IPS-20b (cell line): Measurements from ENCODE around the gene AKR7A2.

ENCODE experiments used
- H3K27ac ChIP-seq: one replicate; pipeline ENCODE4 v1.5.1; 2013; ENCODE audit warnings: low read length
- H3K27me3 ChIP-seq: 2 replicates; pipeline ENCODE4 v1.6.1; 2013; ENCODE audit warnings: mild to moderate bottlenecking, low read length, inconsistent platforms; ENCODE audit not compliant: insufficient read depth
- H3K36me3 ChIP-seq: 2 replicates; pipeline ENCODE4 v1.6.1; 2013; ENCODE audit warnings: low read depth, mild to moderate bottlenecking, inconsistent platforms, low read length, moderate library complexity; ENCODE audit not compliant: insufficient read depth
- H3K4me1 ChIP-seq: 2 replicates; pipeline ENCODE4 v1.6.1; 2013; ENCODE audit warnings: mild to moderate bottlenecking, control low read depth, inconsistent platforms, low read length, moderate library complexity; ENCODE audit not compliant: insufficient read depth
- H3K4me3 ChIP-seq: 2 replicates; pipeline ENCODE4 v1.5.1; 2013; ENCODE audit warnings: mild to moderate bottlenecking, low read length, inconsistent platforms
- H3K9ac ChIP-seq: 2 replicates; pipeline ENCODE4 v1.6.1; 2013; ENCODE audit warnings: low read depth, mild to moderate bottlenecking, inconsistent platforms, low read length, moderate library complexity
- H3K9me3 ChIP-seq: 2 replicates; pipeline ENCODE4 v1.6.1; 2013; ENCODE audit warnings: mild to moderate bottlenecking, low read depth, low read length, inconsistent platforms; ENCODE audit not compliant: insufficient read depth

Gene AKR7A2

DNA sequence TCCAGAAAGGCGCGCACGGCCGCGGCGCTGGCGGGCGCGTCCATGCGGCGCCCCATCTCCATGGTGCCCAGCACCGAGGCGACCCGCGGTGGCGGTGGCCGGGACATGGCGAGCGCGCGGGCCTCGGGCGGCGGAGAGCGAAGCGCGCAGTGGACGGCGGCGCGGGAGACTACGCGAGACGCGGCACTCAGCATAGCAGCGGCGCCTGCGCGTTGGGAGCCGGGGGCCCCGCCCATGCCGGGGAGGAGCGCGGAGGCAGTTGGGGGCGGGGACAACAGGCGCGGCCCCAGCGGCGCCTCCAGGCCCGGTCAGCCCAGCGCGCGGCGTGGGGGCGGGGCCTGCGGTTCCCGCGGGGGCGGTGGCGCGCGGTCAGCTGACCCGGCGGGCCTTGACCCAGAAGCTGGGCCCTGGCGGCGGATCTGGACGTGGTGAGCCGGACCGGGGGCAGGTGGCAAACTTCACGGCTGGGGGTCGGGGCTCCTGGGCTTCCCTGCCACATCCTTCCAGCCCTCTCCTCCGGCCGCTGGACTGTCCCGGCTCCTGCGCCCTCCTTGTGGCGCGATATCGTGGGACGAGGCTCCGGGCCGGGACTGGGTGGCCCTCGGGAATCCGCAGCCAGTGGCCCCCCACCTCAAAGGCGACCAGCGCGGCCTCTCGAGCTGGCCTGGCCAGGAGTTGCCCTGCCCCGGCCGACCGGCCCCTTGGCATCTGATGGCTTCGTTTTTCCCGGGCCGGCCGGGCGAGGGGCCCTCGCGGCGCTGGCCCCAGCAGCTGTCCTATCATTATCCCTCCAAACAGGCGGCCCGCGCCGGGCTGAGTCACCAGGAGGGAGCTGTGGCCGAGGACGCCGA, at the start of gene AKR7A2, which contains the start of gene SLC66A1:
TSS of gene AKR7A2 (minus strand) at position 214 of the 851 bp plus-strand sequence. CDS start at position 194, 20 bp downstream.
TSS of gene SLC66A1 (plus strand) at position 396 of the 851 bp plus-strand sequence. CDS start 5,352 bp downstream, outside the sequence.
- Histone ChIP-seq H3K4me3 (peak within 1 kb of the TSS; percentile 85), H3K27ac (no peak within 1 kb of the TSS), H3K9me3 (no peaks in the 10 kb centered on the region), H3K27me3 (peaks cover 11% of the 10 kb centered on the region), H3K9ac (peak within 1 kb of the TSS; percentile 85), H3K36me3 (peaks cover 11% of the 10 kb centered on the region; the same call in 1 of the 2 replicates), H3K4me1 (peaks cover 2% of the 10 kb centered on the region)

DNA sequence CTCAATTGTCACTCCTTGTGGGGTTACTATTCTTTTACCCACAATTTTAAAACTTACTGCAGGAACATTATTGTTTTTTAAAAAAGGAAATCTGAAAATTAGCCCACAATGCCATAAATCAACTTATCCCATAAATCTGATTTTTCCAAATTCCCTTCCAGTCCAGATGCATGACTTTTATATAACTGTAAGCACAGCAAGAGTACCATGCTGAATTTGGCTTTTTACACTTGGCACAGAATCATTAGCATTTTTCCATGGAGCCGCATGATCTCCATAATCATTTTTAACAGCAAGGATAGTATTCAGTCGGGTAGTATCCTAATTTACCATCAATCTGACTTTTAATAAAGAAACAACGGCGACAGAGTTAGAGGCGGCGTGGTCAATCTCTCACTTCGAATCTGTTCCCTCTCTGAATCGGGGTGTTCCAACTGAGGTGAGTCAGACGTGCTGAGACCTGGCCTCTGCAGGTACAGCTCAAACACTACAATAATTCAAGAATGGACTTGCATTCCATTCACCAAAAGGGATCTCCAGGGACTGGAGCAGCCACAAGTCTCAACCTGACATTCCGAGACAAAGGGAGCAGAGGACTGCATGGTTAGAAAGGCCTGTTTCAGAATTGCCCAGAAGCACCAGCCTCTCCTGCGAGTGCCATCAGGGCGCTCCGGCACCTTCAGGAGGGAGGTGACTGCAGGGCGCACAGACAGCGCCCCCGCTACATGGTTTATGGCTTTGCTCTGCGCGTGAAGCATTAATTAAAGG, 49.1 kb upstream of the AKR7A2 start:
- H3K27me3 ChIP-seq, result no peaks in the 10 kb centered on the region
- no peak overlapping the region for H3K9ac ChIP-seq
- H3K4me3 ChIP-seq, result no peak overlapping the region
- H3K27ac ChIP-seq, result no peak overlapping the region
- H3K4me1 ChIP-seq, result peaks cover 3% of the 10 kb centered on the region; the same call in 1 of the 2 replicates
- no peaks in the 10 kb centered on the region for H3K9me3 ChIP-seq
- H3K36me3 ChIP-seq, result peaks cover 28% of the 10 kb centered on the region

DNA sequence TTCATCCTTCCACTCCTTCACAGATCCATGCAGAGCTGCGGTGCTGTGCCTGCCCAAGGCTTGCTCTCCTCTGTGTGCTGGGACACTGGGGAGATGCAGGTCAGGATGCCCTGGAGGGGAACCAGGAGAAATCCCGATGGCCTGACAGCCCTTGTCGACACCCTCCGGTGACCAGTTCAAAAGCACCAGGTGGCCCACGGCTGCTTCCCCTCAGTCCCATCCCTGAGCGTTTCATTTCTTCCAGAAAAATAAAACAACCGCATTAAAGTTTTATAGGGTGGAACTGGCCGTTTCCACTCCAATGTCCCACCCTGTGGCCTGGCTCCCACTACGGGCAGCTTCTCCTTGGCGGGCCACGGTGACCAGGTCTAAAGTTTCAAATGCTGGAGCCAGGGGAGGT, 48.5 kb upstream of the AKR7A2 start:
- H3K4me1 ChIP-seq, result peaks cover 3% of the 10 kb centered on the region; the same call in 1 of the 2 replicates
- peaks cover 33% of the 10 kb centered on the region for H3K36me3 ChIP-seq
- H3K4me3 ChIP-seq, result no peak overlapping the region
- H3K27ac ChIP-seq, result no peak overlapping the region
- no peaks in the 10 kb centered on the region for H3K9me3 ChIP-seq
- no peaks in the 10 kb centered on the region for H3K27me3 ChIP-seq
- no peak overlapping the region for H3K9ac ChIP-seq

DNA sequence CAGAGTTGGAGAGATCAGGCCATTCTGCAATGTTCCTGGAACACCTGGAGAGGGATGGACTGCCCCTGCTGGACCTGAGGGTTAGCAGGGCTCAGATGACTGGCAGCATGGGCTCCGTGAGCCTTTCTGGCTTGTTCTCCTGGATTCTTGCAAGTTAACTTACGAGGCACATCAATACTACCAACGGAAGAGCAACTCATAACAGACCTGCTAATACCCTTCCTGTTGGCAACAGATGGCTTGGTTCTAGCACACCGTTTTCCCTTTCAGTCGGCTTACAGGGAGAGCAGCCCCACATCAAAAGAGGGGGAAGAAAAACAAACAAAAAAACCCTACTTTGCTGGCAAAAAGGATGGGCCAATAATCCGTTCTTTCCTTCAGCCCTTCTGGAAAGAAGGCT, 48.1 kb upstream of the AKR7A2 start:
- Histone ChIP-seq H3K27me3 (no peaks in the 10 kb centered on the region), H3K9ac (no peak overlapping the region), H3K4me3 (no peak overlapping the region), H3K27ac (no peak overlapping the region), H3K36me3 (peaks cover 33% of the 10 kb centered on the region), H3K4me1 (peaks cover 3% of the 10 kb centered on the region; the same call in 1 of the 2 replicates), H3K9me3 (no peaks in the 10 kb centered on the region)

DNA sequence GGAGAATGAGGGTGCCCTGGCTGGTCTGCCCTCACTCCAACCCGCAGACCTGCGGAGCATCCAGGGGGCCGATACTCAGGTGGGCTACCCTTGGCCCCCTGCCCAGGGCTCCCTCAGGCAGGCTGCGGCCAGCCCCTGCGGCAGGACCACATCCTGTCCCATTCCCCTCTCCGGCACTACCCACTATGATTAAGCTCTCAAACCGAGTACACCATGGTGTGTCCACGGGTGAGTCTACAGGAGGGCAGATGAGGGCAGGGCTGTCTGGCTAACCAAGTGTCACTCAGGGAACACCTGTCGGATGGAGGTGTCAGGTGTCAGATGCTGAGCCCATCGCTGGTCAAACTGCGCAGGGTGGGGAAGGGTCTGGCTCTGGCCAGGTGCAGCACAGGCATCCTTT, 47.4 kb upstream of the AKR7A2 start:
- H3K9ac ChIP-seq, result no peak overlapping the region
- peaks cover 8% of the 10 kb centered on the region for H3K4me1 ChIP-seq
- H3K27ac ChIP-seq, result no peak overlapping the region
- H3K9me3 ChIP-seq, result no peaks in the 10 kb centered on the region
- no peaks in the 10 kb centered on the region for H3K27me3 ChIP-seq
- H3K36me3 ChIP-seq, result peaks cover 34% of the 10 kb centered on the region
- H3K4me3 ChIP-seq, result no peak overlapping the region

DNA sequence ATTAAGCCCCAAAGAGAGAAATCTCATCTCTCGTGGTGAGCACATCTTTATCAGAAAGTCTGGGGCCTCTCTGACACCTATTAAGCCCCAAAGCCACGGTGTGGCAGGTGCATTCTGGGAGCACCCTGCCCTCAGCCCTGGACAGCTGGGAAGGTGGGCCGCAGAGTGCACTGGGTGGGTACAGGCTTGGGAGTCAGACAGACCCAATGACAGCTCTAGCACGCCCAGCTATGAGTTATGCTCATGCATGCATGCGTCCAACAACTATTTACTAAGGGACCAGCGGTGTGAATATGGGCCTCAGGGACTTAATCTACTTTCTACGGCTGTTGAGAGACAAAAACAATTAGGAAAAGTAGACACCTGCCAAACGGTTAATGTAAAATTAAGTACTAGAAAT, 46.8 kb upstream of the AKR7A2 start:
- H3K4me3 ChIP-seq, result no peak overlapping the region
- H3K9ac ChIP-seq, result no peak overlapping the region
- H3K9me3 ChIP-seq, result no peaks in the 10 kb centered on the region
- H3K27me3 ChIP-seq, result no peaks in the 10 kb centered on the region
- H3K36me3 ChIP-seq, result peaks cover 33% of the 10 kb centered on the region
- no peak overlapping the region for H3K27ac ChIP-seq
- H3K4me1 ChIP-seq, result peaks cover 14% of the 10 kb centered on the region

DNA sequence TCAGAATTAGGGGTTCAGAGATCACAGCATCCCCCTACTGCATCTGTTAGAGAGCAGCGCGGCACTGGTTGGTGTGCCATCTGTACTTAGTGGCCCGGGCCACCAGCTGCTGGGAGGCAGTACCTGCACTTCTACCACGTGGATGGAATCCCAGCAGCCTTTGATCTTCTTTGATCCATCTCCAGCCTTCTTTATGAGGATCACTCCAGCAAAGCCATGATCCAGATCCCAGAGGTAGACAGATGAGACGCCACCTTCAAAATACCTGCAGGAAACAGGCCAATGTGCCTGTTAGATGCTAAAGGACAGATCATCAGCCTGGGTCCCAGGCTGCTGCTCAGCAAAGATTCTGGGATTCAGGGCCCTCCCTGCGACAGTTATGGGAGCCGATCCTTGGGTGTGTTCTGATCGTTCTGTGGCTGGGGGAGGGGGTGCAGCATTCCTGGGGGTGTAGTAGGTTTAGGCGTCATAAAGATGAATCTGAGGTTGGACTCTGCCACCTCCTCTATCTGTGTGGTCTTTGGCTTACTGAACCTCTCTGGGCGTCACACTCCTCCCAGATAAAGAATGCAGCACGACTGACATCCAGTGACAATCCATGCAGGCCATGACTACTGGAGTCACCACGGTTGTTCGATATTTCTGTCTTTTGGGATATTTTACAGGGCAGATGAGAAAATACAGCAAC, 45.5 kb upstream of the AKR7A2 start:
- H3K9me3 ChIP-seq, result no peaks in the 10 kb centered on the region
- H3K4me3 ChIP-seq, result no peak overlapping the region
- no peaks in the 10 kb centered on the region for H3K27me3 ChIP-seq
- peaks cover 37% of the 10 kb centered on the region for H3K36me3 ChIP-seq
- no peak overlapping the region for H3K9ac ChIP-seq
- H3K27ac ChIP-seq, result no peak overlapping the region
- peaks cover 22% of the 10 kb centered on the region for H3K4me1 ChIP-seq

DNA sequence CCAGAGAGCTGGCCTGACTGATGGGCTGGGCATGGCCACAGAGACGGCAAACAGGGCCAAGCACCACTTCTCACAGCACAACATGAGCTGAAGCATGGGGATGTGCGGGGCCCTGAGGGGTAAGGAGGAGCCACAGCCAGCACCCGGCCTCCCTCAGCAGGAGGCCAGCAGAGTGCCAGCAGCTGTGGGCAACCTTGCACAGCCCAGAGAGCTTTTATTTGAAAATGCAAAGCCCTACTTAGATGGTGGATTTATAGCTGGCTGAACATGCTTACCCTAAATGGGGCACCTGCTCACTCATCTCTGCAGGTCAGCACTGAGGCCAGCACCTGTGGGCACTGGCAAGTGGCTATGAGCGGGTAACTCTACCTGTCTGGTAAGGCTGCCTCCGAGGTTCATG, 44.3 kb upstream of the AKR7A2 start:
- H3K9me3 ChIP-seq, result no peaks in the 10 kb centered on the region
- H3K4me3 ChIP-seq, result no peak overlapping the region
- peaks cover 49% of the 10 kb centered on the region for H3K36me3 ChIP-seq
- no peak overlapping the region for H3K9ac ChIP-seq
- H3K4me1 ChIP-seq, result peaks cover 20% of the 10 kb centered on the region
- H3K27ac ChIP-seq, result no peak overlapping the region
- H3K27me3 ChIP-seq, result no peaks in the 10 kb centered on the region

DNA sequence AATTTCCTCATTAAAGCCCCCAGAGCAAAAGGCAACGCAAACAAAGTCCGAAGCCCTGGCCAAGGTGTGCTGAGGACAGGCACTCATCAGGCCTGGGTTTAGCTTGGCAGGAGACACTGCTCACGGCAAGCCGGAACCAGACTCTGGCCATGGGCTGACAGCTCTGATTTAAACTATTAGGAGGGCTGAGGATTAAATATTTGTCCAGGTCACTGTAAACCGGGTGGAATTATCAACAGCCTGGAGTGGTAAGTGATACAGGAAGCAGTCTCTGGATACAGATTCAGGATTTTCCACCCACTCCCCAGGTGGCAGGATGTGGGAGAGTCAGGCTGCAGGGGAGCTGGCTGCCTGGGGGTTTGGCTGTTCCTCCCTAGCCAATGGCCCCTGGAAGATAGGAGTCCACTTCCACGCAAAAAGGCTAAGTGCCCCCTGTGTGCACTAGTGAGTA, 42.6 kb upstream of the AKR7A2 start:
- no peak overlapping the region for H3K27ac ChIP-seq
- H3K9ac ChIP-seq, result no peak overlapping the region
- no peaks in the 10 kb centered on the region for H3K9me3 ChIP-seq
- peaks cover 20% of the 10 kb centered on the region for H3K4me1 ChIP-seq
- H3K4me3 ChIP-seq, result no peak overlapping the region
- no peaks in the 10 kb centered on the region for H3K27me3 ChIP-seq
- H3K36me3 ChIP-seq, result peaks cover 61% of the 10 kb centered on the region

DNA sequence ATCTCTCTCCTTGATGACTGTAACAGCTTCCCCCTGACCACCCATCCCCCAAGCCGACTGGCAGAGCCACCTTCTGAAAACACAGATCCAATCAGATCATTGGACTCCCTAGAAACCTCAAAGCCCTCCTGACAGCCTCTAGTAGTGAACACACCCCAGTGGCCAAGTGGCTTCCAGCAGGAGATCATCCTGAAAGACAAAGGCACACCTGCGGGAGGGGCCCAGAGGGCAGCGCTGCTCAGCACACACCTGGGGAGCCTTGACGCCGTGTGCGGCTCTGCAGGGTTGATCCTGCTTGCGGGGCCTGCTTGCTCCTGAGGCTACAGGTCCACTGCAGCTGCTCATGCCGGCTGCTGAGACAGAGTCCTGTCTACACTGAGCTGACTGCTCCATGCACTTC, 41.7 kb upstream of the AKR7A2 start:
- Histone ChIP-seq H3K9me3 (no peaks in the 10 kb centered on the region), H3K27ac (no peak overlapping the region), H3K4me3 (peak overlapping the region; percentile 28; the same call in 1 of the 2 replicates), H3K9ac (no peak overlapping the region), H3K36me3 (peaks cover 71% of the 10 kb centered on the region), H3K27me3 (no peaks in the 10 kb centered on the region), H3K4me1 (peaks cover 20% of the 10 kb centered on the region)

DNA sequence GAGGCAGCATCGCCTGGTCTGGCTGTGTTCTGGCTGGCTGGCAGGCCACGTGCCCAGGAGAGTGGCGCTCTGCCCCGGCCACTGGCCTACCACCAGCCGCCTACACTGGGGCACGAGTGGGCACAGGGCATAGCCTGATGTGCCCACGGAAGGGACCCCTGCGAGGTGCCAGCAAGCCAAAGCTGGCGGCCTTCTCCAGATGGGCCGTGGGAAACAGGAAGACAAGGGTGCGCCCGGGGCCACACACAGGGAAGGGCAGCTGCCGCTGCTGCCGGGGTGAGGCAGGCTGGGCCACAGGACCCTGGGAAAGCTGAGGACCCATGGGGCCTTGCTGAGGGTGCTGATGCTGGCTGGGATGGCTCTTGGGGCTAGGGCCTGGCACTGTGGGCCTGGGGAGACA, 40.9 kb upstream of the AKR7A2 start:
- Histone ChIP-seq H3K4me1 (peaks cover 20% of the 10 kb centered on the region), H3K27ac (no peak overlapping the region), H3K4me3 (no peak overlapping the region), H3K9ac (no peak overlapping the region), H3K9me3 (no peaks in the 10 kb centered on the region), H3K27me3 (no peaks in the 10 kb centered on the region), H3K36me3 (peaks cover 72% of the 10 kb centered on the region)
